MM.1S (cell line): ENCODE results near the gene CETP.
"Not testable (repeated sequence)": the region's sequence is repeated elsewhere in the genome, so short reads cannot be mapped to it uniquely, and the experiment has no call there.

Experiments
- DNase-seq: peaks from one replicate; pipeline ENCODE4 v3.0.0-alpha.2; 2015
- H2AFZ ChIP-seq: fragments of 300-600 bp; sonication (generic); 2 replicates; pipeline ENCODE4 v1.6.0; 2016; ENCODE audit warnings: antibody characterized with exemption, low read length
- H3F3A ChIP-seq: fragments of 300-600 bp; sonication (generic); 2 replicates; pipeline ENCODE4 v1.6.1; 2016; ENCODE audit warnings: mild to moderate bottlenecking, antibody characterized with exemption, low read length, moderate library complexity, mixed read lengths; ENCODE audit not compliant: insufficient read depth
- H3K27ac ChIP-seq: fragments of 300-600 bp; sonication (generic); 2 replicates; pipeline ENCODE4 v1.5.1; 2016; ENCODE audit warnings: mild to moderate bottlenecking, low read length
- H3K27me3 ChIP-seq: fragments of 300-600 bp; sonication (generic); replicated peaks from 2 replicates; pipeline ENCODE4 v1.6.0; 2016; ENCODE audit warnings: low read length; ENCODE audit not compliant: insufficient read depth
- H3K36me3 ChIP-seq: fragments of 300-600 bp; sonication (generic); replicated peaks from 2 replicates; pipeline ENCODE4 v1.6.1; 2016; ENCODE audit warnings: mild to moderate bottlenecking, low read length, mixed read lengths; ENCODE audit not compliant: insufficient read depth
- H3K4me1 ChIP-seq: fragments of 300-600 bp; sonication (generic); 2 replicates; pipeline ENCODE4 v1.6.1; 2016; ENCODE audit warnings: low read length, mixed read lengths
- H3K4me2 ChIP-seq: fragments of 300-600 bp; sonication (generic); 2 replicates; pipeline ENCODE4 v1.6.0; 2016; ENCODE audit warnings: low read depth, low read length
- H3K4me3 ChIP-seq: fragments of 300-600 bp; sonication (generic); 2 replicates; pipeline ENCODE4 v1.5.1; 2016; ENCODE audit warnings: low read length, mixed read lengths
- H3K79me2 ChIP-seq: fragments of 300-600 bp; sonication (generic); 2 replicates; pipeline ENCODE4 v1.6.1; 2016; ENCODE audit warnings: mixed run types, low read length, mixed read lengths
- H3K9ac ChIP-seq: fragments of 300-600 bp; sonication (generic); 2 replicates; pipeline ENCODE4 v1.6.1; 2016; ENCODE audit warnings: low read length, mixed read lengths
- H3K9me2 ChIP-seq: fragments of 300-600 bp; sonication (generic); replicated peaks from 2 replicates; pipeline ENCODE4 v1.6.1; 2016; ENCODE audit warnings: mild to moderate bottlenecking, low read length, mixed read lengths; ENCODE audit not compliant: insufficient read depth
- H3K9me3 ChIP-seq: fragments of 300-600 bp; sonication (generic); replicated peaks from 2 replicates; pipeline ENCODE4 v1.6.1; 2016; ENCODE audit warnings: mild to moderate bottlenecking, low read length, mixed read lengths; ENCODE audit not compliant: insufficient read depth
- H4K20me1 ChIP-seq: fragments of 300-600 bp; sonication (generic); 2 replicates; pipeline ENCODE4 v1.6.1; 2016; ENCODE audit warnings: mild to moderate bottlenecking, low read length, moderate library complexity, mixed read lengths; ENCODE audit not compliant: insufficient read depth
- EZH2 ChIP-seq: fragments of 300-600 bp; sonication (generic); optimal IDR thresholded peaks from 2 replicates; pipeline ENCODE3; 2017; ENCODE audit warnings: low read depth, mild to moderate bottlenecking, antibody characterized with exemption, low read length, mixed read lengths
- EZH2phosphoT487 ChIP-seq: fragments of 300-600 bp; sonication (generic); IDR thresholded peaks from 2 replicates; pipeline ENCODE4 v1.6.1; 2018; ENCODE audit warnings: antibody characterized with exemption, low read length
- TF ChIP-seq, protein P1 (sequence below): fragments of 300-600 bp; sonication (generic); IDR thresholded peaks from 2 replicates; pipeline ENCODE4 v1.5.1; 2016; ENCODE audit warnings: antibody characterized with exemption, low read length, mixed read lengths

Gene CETP

DNA sequence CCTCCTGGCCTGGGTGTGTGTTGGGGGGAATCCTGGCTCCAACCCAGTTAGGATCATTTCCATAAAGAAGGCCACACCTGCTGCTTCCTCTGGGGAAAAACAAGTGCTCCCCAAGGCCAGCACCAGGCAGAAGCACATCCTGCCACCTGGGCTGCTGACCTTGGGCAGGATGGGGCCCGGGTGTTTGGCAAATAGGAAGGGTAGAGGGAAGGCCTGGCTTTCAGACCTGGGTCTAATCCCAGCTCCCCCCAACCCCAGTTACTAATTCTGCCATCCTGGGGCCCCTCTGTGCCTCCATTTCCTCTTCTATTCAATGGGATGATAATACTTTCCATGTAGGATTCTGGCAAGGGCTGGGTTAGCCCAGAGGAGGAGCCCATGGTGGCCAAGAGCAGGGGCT, 24.6 kb downstream of the CETP start:
- Histone ChIP-seq H3K79me2 (no peaks in the 10 kb centered on the region), H3K4me1 (0 out of 2 replicates have a peak, but pooled peaks cover 6% of the 10 kb centered on the region), H4K20me1 (no peaks in the 10 kb centered on the region), H3K4me2 (no peak overlapping the region), H2AFZ (no peak overlapping the region), H3K27ac (no peak overlapping the region), H3K9ac (no peak overlapping the region), H3K36me3 (no peaks in the 10 kb centered on the region), H3K9me2 (no peaks in the 10 kb centered on the region), H3K9me3 (no peaks in the 10 kb centered on the region), H3K4me3 (no peak overlapping the region), H3F3A (no peaks in the 10 kb centered on the region), H3K27me3 (peaks cover 48% of the 10 kb centered on the region)
- no peak for TF ChIP-seq EZH2
- TF ChIP-seq EZH2phosphoT487: no peak
- no peak for DNase-seq

DNA sequence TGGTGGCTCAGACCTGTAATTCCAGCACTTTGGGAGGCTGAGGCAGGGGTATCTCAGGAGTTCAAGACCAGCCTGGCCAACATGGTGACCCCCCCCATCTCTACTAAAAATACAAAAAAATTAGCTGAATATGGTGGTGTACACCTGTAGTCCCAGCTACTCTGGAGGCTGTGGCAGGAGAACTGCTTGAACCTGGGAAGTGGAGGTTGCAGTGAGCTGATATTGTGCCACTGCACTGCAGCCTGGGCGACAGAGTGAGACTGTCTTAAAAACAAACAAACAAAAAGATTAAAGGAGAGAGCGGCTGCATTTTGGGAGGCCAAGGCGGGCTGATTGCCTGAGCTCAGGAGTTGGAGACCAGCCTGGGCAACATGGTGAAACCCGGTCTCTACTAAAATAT, 25.2 kb downstream of the CETP start:
- not testable (repeated sequence) for H4K20me1 ChIP-seq, H3K9me2 ChIP-seq, H3K4me1 ChIP-seq, H3K9me3 ChIP-seq, H3K79me2 ChIP-seq, H3F3A ChIP-seq, H3K27ac ChIP-seq, DNase-seq, H3K4me2 ChIP-seq, H3K36me3 ChIP-seq, H3K4me3 ChIP-seq, H2AFZ ChIP-seq, H3K9ac ChIP-seq
- peaks cover 43% of the 10 kb centered on the region for H3K27me3 ChIP-seq

DNA sequence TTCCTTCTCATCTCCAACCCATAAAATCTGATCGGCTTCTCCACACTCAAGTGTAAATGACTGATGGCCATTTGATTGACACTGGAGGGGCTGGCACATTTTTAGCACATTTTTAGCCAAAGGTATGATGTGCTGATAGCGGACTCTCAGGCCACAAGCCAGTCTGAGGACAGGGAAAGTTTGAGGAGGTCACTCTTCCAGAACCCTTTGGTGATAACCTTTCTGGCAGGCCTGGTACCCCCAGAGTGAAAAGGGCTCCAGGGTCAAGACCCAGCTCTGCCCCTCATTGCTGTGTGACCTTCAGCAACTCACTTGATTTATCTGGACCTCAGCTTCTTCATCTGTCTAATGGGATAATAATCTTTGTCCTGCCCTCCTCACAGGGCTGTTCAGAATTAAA, 25.9 kb downstream of the CETP start:
- H3F3A ChIP-seq: no peaks in the 10 kb centered on the region
- no peaks in the 10 kb centered on the region for H3K79me2 ChIP-seq
- no peak overlapping the region for H2AFZ ChIP-seq
- H3K9me2 ChIP-seq: no peaks in the 10 kb centered on the region
- no peak overlapping the region for H3K9ac ChIP-seq
- H3K4me3 ChIP-seq: no peak overlapping the region
- no peak overlapping the region for H3K27ac ChIP-seq
- no peaks in the 10 kb centered on the region for H3K9me3 ChIP-seq
- 0 out of 2 replicates have a peak, but pooled peaks cover 6% of the 10 kb centered on the region for H3K4me1 ChIP-seq
- DNase-seq: no peak
- peaks cover 35% of the 10 kb centered on the region for H3K27me3 ChIP-seq
- H4K20me1 ChIP-seq: no peaks in the 10 kb centered on the region
- H3K4me2 ChIP-seq: no peak overlapping the region
- TF ChIP-seq EZH2phosphoT487: no peak
- TF ChIP-seq, protein P1, sequence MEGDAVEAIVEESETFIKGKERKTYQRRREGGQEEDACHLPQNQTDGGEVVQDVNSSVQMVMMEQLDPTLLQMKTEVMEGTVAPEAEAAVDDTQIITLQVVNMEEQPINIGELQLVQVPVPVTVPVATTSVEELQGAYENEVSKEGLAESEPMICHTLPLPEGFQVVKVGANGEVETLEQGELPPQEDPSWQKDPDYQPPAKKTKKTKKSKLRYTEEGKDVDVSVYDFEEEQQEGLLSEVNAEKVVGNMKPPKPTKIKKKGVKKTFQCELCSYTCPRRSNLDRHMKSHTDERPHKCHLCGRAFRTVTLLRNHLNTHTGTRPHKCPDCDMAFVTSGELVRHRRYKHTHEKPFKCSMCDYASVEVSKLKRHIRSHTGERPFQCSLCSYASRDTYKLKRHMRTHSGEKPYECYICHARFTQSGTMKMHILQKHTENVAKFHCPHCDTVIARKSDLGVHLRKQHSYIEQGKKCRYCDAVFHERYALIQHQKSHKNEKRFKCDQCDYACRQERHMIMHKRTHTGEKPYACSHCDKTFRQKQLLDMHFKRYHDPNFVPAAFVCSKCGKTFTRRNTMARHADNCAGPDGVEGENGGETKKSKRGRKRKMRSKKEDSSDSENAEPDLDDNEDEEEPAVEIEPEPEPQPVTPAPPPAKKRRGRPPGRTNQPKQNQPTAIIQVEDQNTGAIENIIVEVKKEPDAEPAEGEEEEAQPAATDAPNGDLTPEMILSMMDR: no peak
- TF ChIP-seq EZH2: no peak
- no peaks in the 10 kb centered on the region for H3K36me3 ChIP-seq

DNA sequence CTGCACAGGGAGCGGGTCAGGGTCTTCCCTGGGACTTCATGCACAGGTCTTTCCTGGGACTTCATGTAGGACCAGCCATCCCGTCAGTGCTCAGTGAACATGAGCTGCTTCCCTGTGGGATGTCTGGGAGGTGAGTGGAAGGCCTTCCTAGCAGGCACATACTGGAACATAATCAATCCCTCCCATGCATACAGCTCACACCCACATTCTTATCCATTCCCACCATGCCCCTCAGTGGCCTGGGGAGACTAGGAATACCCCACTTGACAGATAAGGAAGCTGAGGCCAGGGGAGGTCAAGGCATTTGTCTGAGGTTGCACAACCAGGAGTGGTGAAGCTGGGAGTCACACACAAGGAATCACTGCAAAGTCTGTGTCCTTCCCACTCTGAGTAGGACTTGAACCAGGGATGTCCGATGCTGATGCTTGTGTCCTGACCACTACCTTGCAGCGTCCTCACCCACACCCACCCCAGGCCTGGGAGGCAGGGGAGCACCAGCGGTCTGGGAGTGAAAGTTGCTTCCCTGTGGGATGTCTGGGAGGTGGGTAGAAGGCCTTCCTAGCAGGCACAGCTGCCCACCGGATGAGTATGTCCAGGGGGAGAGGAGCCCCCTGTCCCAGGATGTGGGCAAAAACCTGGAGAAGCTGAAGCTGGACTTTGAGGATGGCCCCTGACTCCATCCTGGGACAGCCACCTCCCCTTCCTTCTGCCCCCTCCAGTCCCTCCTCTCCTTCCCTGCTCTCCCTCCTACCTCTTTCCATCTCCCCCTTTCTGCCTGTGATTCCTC, 26.6 kb downstream of the CETP start:
- Histone ChIP-seq H4K20me1 (no peaks in the 10 kb centered on the region), H3K79me2 (no peaks in the 10 kb centered on the region), H2AFZ (no peak overlapping the region), H3K4me1 (0 out of 2 replicates have a peak, but pooled peaks cover 6% of the 10 kb centered on the region), H3K4me3 (no peak overlapping the region), H3K27me3 (peaks cover 28% of the 10 kb centered on the region), H3K9me3 (no peaks in the 10 kb centered on the region), H3K9me2 (no peaks in the 10 kb centered on the region), H3K27ac (no peak overlapping the region), H3K4me2 (no peak overlapping the region), H3K9ac (no peak overlapping the region), H3F3A (no peaks in the 10 kb centered on the region), H3K36me3 (no peaks in the 10 kb centered on the region)
- TF ChIP-seq EZH2phosphoT487 (no peak), EZH2 (no peak)
- TF ChIP-seq, protein P1: no peak
- DNase-seq: no peak
